HCT116 (cell line): ENCODE measurements around the gene CCNA2. TPM values are rescaled to one million over a fixed set of nuclear protein-coding genes. Genes with fewer than 3 reads are reported as not detected.

Experiments used
- ATAC-seq: fragments of 200-7000 bp; cut with Tn5 transposase; 2 replicates; pipeline ENCODE4 v1.9.1; 2020; ENCODE audit warnings: mild to moderate bottlenecking, moderate library complexity
- BruUV-seq: library from RNA; stranded (reverse); fragments of 400-500 nt; replicated peaks from 2 replicates; lab custom pipeline; 2021; lab: Mats Ljungman, UMichigan
- CTCF ChIA-PET: fragments of 300-600 bp; sonication (Branson Sonifier 250); formaldehyde crosslinking; loops from one replicate; lab custom pipeline; 2021; ENCODE audit warnings: antibody characterized with exemption; lab: Charles Lee
- POLR2A ChIA-PET: fragments of 300-600, 350-600 bp; sonication (Branson Sonifier 250); formaldehyde crosslinking; loops from one replicate; lab custom pipeline; 2021; ENCODE audit warnings: antibody characterized with exemption; lab: Charles Lee
- RAD21 ChIA-PET, 2 experiments: fragments of 300-600 bp; sonication (Branson Sonifier 250); formaldehyde crosslinking; loops; one replicate each; lab custom pipeline; 2023; ENCODE audit warnings: low total read pairs in 2 of 2; ENCODE audit not compliant: uncharacterized antibody in 2 of 2, unreplicated experiment in 2 of 2, low non-redundant PET in 1 of 2; lab: Charles Lee
- DNase-seq: peaks from one replicate; pipeline ENCODE4 v3.0.0-alpha.2; 2010; ENCODE audit warnings: low read depth, low spot score
- H2AFZ ChIP-seq: fragments of 200-600 bp; shearing (Covaris generic), sonication (generic); 2 replicates; pipeline ENCODE4 v1.6.1; 2017; ENCODE audit warnings: low read depth, mixed run types, mixed read lengths, antibody characterized with exemption, low read length; ENCODE audit not compliant: poor library complexity, severe bottlenecking
- H3K27ac ChIP-seq: 2 replicates; pipeline ENCODE4 v1.5.1; 2012; ENCODE audit warnings: low read depth, low read length
- H3K27me3 ChIP-seq: fragments of 200-600 bp; sonication (generic); 2 replicates; pipeline ENCODE4 v1.6.1; 2016; ENCODE audit warnings: mixed run types, low read length, mixed read lengths; ENCODE audit not compliant: insufficient read depth
- H3K36me3 ChIP-seq, 2 experiments: fragments of 200-500 bp in 1 of 2; fragments of 200-600 bp in 1 of 2; sonication (Bioruptor generic) in 1 of 2; sonication (generic) in 1 of 2; 2 replicates each; pipeline versions ENCODE4 v1.5.1 to v1.6.1; 2014 to 2016; ENCODE audit warnings: low read length in 2 of 2, inconsistent platforms in 1 of 2, mixed read lengths in 1 of 2, mixed run types in 1 of 2; ENCODE audit not compliant: insufficient read depth in 2 of 2, control insufficient read depth in 1 of 2
- H3K4me1 ChIP-seq, 2 experiments: fragments of 200-600 bp in 1 of 2; sonication (generic) in 1 of 2; 2 replicates each; pipeline versions ENCODE4 v1.5.1 to v1.6.1; 2012 to 2017; ENCODE audit warnings: low read length in 2 of 2, inconsistent platforms in 1 of 2, mild to moderate bottlenecking in 1 of 2, mixed read lengths in 1 of 2, mixed run types in 1 of 2, moderate library complexity in 1 of 2; ENCODE audit not compliant: insufficient read depth in 2 of 2, control insufficient read depth in 1 of 2
- H3K4me2 ChIP-seq: fragments of 200-600 bp; sonication (generic); 2 replicates; pipeline ENCODE4 v1.6.1; 2017; ENCODE audit warnings: mixed run types, low read length, mixed read lengths
- H3K4me3 ChIP-seq, 2 experiments: fragments of 200-600 bp in 1 of 2; sonication (generic) in 1 of 2; replicated peaks in 1 of 2; 2 replicates each; pipeline ENCODE4 v1.5.1; 2011 to 2016; ENCODE audit warnings: low read length in 2 of 2, control low read depth in 1 of 2, low read depth in 1 of 2, mild to moderate bottlenecking in 1 of 2, mixed read lengths in 1 of 2, mixed run types in 1 of 2
- H3K79me2 ChIP-seq: fragments of 200-600 bp; sonication (generic); 2 replicates; pipeline ENCODE4 v1.6.1; 2017; ENCODE audit warnings: mild to moderate bottlenecking, mixed run types, low read length, moderate library complexity, mixed read lengths; ENCODE audit not compliant: insufficient read depth
- H3K9ac ChIP-seq: fragments of 200-600 bp; sonication (generic); 2 replicates; pipeline ENCODE4 v1.6.1; 2016; ENCODE audit warnings: low read length, mixed read lengths
- H3K9me2 ChIP-seq: fragments of 200-600 bp; sonication (generic), shearing (Covaris generic); 2 replicates; pipeline ENCODE4 v1.6.1; 2017; ENCODE audit warnings: mixed run types, mild to moderate bottlenecking, moderate library complexity; ENCODE audit not compliant: insufficient read depth
- H3K9me3 ChIP-seq, 2 experiments: fragments of 200-500 bp in 1 of 2; fragments of 200-600 bp in 1 of 2; sonication (Bioruptor generic) in 1 of 2; sonication (generic) in 1 of 2; 2 replicates each; pipeline ENCODE4 v1.6.1; 2014 to 2017; ENCODE audit warnings: low read length in 2 of 2, mixed read lengths in 2 of 2, inconsistent platforms in 1 of 2, low read depth in 1 of 2, mild to moderate bottlenecking in 1 of 2, mixed run types in 1 of 2, moderate library complexity in 1 of 2; ENCODE audit not compliant: control insufficient read depth in 1 of 2, insufficient read depth in 1 of 2
- H4K20me1 ChIP-seq: fragments of 200-600 bp; sonication (generic), shearing (Covaris generic); 2 replicates; pipeline ENCODE4 v1.6.1; 2017; ENCODE audit warnings: mixed run types, mild to moderate bottlenecking, moderate library complexity; ENCODE audit not compliant: insufficient read depth
- CBX3 ChIP-seq: IDR thresholded peaks from 2 replicates; pipeline ENCODE4 v1.6.1; 2012; ENCODE audit warnings: low read depth
- CEBPB ChIP-seq: IDR thresholded peaks from 2 replicates; pipeline ENCODE4 v1.6.1; 2012; ENCODE audit warnings: low read depth
- ELF1 ChIP-seq: IDR thresholded peaks from 2 replicates; pipeline ENCODE4 v1.6.1; 2012; ENCODE audit warnings: low read depth, borderline replicate concordance
- EZH2 ChIP-seq: fragments of 200-600 bp; sonication (generic); IDR thresholded peaks from 2 replicates; pipeline ENCODE4 v1.6.1; 2017; ENCODE audit warnings: antibody characterized with exemption, mixed run types
- EZH2phosphoT487 ChIP-seq: fragments of 200-600 bp; IDR thresholded peaks from 2 replicates; pipeline ENCODE4 v1.6.1; 2018; ENCODE audit warnings: antibody characterized with exemption, borderline replicate concordance
- JUND ChIP-seq: IDR thresholded peaks from 2 replicates; pipeline ENCODE4 v1.6.1; 2012
- POLR2AphosphoS5 ChIP-seq: IDR thresholded peaks from 2 replicates; pipeline ENCODE4 v1.6.1; 2011; ENCODE audit warnings: mild to moderate bottlenecking, low read depth, low read length, moderate library complexity
- SP1 ChIP-seq: IDR thresholded peaks from 2 replicates; pipeline ENCODE4 v1.6.1; 2012; ENCODE audit warnings: low read depth
- TCF7L2 ChIP-seq: IDR thresholded peaks from 2 replicates; pipeline ENCODE4 v1.7.0; 2011; ENCODE audit warnings: borderline replicate concordance, inconsistent platforms; ENCODE audit not compliant: insufficient read depth, insufficient read length; ENCODE audit errors: extremely low read depth
- ZFX ChIP-seq: fragments of 450-650 bp; IDR thresholded peaks from 2 replicates; pipeline ENCODE4 v1.6.1; 2017
- ZNF274 ChIP-seq: fragments of 200-500 bp; sonication (Bioruptor generic); IDR thresholded peaks from 2 replicates; pipeline ENCODE4 v1.6.1; 2014; ENCODE audit warnings: mild to moderate bottlenecking, low read depth, low read length, inconsistent platforms
- intact Hi-C: fragments of 100-400 bp; cut with micrococcal nuclease; formaldehyde crosslinking; loops from 2 replicates; pipeline ENCODE4 v1.10.0; 2022
- total RNA-seq: library from RNA; stranded (reverse); gene quantifications from one replicate; pipeline ENCODE4 v1.2.1, GENCODE V29; 2021; ENCODE audit not compliant: unreplicated experiment
- TF ChIP-seq, protein P1 (sequence below): IDR thresholded peaks from 2 replicates; pipeline ENCODE4 v1.6.1; 2012; ENCODE audit warnings: low read depth
- TF ChIP-seq, protein P2 (sequence below): IDR thresholded peaks from 2 replicates; pipeline ENCODE4 v1.6.1; 2011; ENCODE audit warnings: mild to moderate bottlenecking, low read length, moderate library complexity; ENCODE audit not compliant: insufficient replicate concordance; ENCODE audit errors: extremely low read depth

CCNA2 gene
- total RNA-seq, 1 experiment from 2014 or later = 75.4 TPM

DNA sequence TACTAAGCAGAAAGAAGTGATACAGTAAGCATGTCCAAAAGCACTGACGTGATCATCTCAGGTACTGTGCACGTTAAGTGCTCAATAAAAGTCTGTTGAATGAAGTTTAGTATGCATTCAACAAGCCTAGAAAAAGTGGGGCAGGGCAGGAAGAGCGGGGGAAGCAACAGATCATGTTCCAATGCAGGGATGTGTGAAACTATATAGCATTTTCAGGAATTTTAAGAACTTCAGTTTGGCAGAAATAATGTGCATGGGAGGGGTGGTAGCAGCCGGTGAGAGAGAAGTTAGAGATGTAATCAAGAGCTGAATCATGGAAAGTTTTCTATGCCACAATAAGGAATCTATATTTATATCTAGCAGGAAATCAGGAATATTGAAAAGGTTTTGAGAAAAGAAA, 19.2 kb upstream of the CCNA2 start:
- Histone ChIP-seq H3K27ac (no peak overlapping the region), H2AFZ (no peak overlapping the region), H4K20me1 (no peaks in the 10 kb centered on the region), H3K36me3 (peaks cover 7 to 10% of the 10 kb centered on the region in 2 experiments; a peak in 3 of 4 replicates), H3K9me3 (no peaks in the 10 kb centered on the region), H3K27me3 (no peaks in the 10 kb centered on the region), H3K9me2 (no peaks in the 10 kb centered on the region), H3K79me2 (no peaks in the 10 kb centered on the region), H3K4me3 (no peak overlapping the region), H3K4me1 (no peaks in the 10 kb centered on the region), H3K9ac (no peak overlapping the region), H3K4me2 (no peak overlapping the region)
- ChIA-PET RAD21 (no interaction called here), CTCF (no interaction called here), POLR2A (no interaction called here)
- ATAC-seq (no peak), DNase-seq (no peak)
- TF ChIP-seq, protein P1, sequence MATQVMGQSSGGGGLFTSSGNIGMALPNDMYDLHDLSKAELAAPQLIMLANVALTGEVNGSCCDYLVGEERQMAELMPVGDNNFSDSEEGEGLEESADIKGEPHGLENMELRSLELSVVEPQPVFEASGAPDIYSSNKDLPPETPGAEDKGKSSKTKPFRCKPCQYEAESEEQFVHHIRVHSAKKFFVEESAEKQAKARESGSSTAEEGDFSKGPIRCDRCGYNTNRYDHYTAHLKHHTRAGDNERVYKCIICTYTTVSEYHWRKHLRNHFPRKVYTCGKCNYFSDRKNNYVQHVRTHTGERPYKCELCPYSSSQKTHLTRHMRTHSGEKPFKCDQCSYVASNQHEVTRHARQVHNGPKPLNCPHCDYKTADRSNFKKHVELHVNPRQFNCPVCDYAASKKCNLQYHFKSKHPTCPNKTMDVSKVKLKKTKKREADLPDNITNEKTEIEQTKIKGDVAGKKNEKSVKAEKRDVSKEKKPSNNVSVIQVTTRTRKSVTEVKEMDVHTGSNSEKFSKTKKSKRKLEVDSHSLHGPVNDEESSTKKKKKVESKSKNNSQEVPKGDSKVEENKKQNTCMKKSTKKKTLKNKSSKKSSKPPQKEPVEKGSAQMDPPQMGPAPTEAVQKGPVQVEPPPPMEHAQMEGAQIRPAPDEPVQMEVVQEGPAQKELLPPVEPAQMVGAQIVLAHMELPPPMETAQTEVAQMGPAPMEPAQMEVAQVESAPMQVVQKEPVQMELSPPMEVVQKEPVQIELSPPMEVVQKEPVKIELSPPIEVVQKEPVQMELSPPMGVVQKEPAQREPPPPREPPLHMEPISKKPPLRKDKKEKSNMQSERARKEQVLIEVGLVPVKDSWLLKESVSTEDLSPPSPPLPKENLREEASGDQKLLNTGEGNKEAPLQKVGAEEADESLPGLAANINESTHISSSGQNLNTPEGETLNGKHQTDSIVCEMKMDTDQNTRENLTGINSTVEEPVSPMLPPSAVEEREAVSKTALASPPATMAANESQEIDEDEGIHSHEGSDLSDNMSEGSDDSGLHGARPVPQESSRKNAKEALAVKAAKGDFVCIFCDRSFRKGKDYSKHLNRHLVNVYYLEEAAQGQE = no peak
- TF ChIP-seq EZH2phosphoT487 (no peak), SP1 (no peak), CBX3 (no peak), ELF1 (no peak), CEBPB (no peak), ZNF274 (no peak), JUND (no peak), EZH2 (no peak), TCF7L2 (no peak), POLR2AphosphoS5 (no peak), ZFX (no peak)
- TF ChIP-seq, protein P2, sequence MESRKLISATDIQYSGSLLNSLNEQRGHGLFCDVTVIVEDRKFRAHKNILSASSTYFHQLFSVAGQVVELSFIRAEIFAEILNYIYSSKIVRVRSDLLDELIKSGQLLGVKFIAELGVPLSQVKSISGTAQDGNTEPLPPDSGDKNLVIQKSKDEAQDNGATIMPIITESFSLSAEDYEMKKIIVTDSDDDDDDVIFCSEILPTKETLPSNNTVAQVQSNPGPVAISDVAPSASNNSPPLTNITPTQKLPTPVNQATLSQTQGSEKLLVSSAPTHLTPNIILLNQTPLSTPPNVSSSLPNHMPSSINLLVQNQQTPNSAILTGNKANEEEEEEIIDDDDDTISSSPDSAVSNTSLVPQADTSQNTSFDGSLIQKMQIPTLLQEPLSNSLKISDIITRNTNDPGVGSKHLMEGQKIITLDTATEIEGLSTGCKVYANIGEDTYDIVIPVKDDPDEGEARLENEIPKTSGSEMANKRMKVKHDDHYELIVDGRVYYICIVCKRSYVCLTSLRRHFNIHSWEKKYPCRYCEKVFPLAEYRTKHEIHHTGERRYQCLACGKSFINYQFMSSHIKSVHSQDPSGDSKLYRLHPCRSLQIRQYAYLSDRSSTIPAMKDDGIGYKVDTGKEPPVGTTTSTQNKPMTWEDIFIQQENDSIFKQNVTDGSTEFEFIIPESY = no peak
- intact Hi-C loops = no loop called here
- no TSS peak for BruUV-seq
